ENCODE measurements around the gene ETV3L.

DNA sequence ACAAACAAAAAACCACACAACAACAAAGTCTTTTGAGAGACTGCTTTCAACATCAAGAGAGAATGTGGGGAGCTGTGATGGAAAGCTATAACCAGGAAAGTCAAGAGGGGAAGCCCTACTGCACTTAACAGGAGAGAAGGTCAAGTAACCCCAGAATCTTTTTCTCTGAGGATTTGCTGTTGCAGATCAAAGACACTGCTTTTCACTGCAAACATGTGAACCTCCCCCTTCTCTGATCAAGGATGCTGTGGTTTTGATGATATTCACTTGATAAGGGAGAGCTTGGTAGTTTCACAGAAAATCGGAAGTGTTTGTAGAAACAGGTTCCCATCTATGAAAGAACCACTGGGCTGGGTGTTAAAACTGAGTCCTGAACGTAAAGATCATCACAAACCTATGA is 33.8 kb upstream of the ETV3L start:
- TF ChIP-seq, protein P1, sequence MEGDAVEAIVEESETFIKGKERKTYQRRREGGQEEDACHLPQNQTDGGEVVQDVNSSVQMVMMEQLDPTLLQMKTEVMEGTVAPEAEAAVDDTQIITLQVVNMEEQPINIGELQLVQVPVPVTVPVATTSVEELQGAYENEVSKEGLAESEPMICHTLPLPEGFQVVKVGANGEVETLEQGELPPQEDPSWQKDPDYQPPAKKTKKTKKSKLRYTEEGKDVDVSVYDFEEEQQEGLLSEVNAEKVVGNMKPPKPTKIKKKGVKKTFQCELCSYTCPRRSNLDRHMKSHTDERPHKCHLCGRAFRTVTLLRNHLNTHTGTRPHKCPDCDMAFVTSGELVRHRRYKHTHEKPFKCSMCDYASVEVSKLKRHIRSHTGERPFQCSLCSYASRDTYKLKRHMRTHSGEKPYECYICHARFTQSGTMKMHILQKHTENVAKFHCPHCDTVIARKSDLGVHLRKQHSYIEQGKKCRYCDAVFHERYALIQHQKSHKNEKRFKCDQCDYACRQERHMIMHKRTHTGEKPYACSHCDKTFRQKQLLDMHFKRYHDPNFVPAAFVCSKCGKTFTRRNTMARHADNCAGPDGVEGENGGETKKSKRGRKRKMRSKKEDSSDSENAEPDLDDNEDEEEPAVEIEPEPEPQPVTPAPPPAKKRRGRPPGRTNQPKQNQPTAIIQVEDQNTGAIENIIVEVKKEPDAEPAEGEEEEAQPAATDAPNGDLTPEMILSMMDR (IDR thresholded peaks at IDR 0.05): no peak
- no peak for TF ChIP-seq EZH2phosphoT487 (IDR thresholded peaks at IDR 0.05)
- TF ChIP-seq EZH2 (IDR thresholded peaks at IDR 0.05): no peak
